HepG2 (cell line): ENCODE results near the gene OSBPL10.

ENCODE experiments used
- CTCF ChIP-seq: sonication (generic); formaldehyde crosslinking; IDR thresholded peaks from 2 replicates; pipeline ENCODE4 v1.5.0; 2020; ENCODE audit warnings: mild to moderate bottlenecking, missing genetic modification reagents, moderate library complexity
- ESRRA ChIP-seq: sonication (generic); formaldehyde crosslinking; IDR thresholded peaks from 2 replicates; pipeline ENCODE4 v1.5.1; 2020; ENCODE audit warnings: mild to moderate bottlenecking, low read depth, missing genetic modification reagents
- FOXM1 ChIP-seq: sonication (generic); formaldehyde crosslinking; IDR thresholded peaks from 2 replicates; pipeline ENCODE4 v1.5.0; 2020; ENCODE audit warnings: missing genetic modification reagents
- GABPA ChIP-seq, 2 experiments: IDR thresholded peaks; 2 replicates each; pipeline ENCODE4 v1.6.1; 2011 to 2016; ENCODE audit warnings: low read depth in 2 of 2, low read length in 1 of 2, missing biosample characterization in 1 of 2, missing genetic modification characterization in 1 of 2
- KAT7 ChIP-seq: IDR thresholded peaks from 2 replicates; pipeline ENCODE4 v1.6.1; 2018; ENCODE audit warnings: borderline replicate concordance, missing compliant biosample characterization
- NFIC ChIP-seq: IDR thresholded peaks from 2 replicates; pipeline ENCODE4 v1.6.1; 2012; ENCODE audit warnings: mild to moderate bottlenecking, low read length, inconsistent platforms
- POLR2A ChIP-seq, 2 experiments: IDR thresholded peaks; 2 replicates each; pipeline ENCODE4 v1.6.1; 2011; ENCODE audit warnings: low read depth in 2 of 2, low read length in 2 of 2, mild to moderate bottlenecking in 1 of 2, moderate library complexity in 1 of 2; ENCODE audit not compliant: insufficient read depth in 1 of 2
- RERE ChIP-seq: IDR thresholded peaks from 2 replicates; pipeline ENCODE4 v1.6.1; 2016; ENCODE audit warnings: low read depth, missing genetic modification reagents, missing compliant biosample characterization
- ZBTB10 ChIP-seq: sonication (generic); formaldehyde crosslinking; IDR thresholded peaks from 2 replicates; pipeline ENCODE4 v1.4.0; 2020; ENCODE audit warnings: missing genetic modification reagents, borderline replicate concordance
- ZBTB21 ChIP-seq: sonication (generic); formaldehyde crosslinking; IDR thresholded peaks from 2 replicates; pipeline ENCODE4 v1.4.0; 2020; ENCODE audit warnings: missing genetic modification reagents
- ZBTB8A ChIP-seq: sonication (generic); formaldehyde crosslinking; IDR thresholded peaks from 2 replicates; pipeline ENCODE4 v1.4.0; 2020; ENCODE audit warnings: mild to moderate bottlenecking, low read depth, missing genetic modification reagents, borderline replicate concordance
- ZNF276 ChIP-seq: sonication (generic); formaldehyde crosslinking; IDR thresholded peaks from 2 replicates; pipeline ENCODE4 v1.4.0; 2020; ENCODE audit warnings: mild to moderate bottlenecking, low read depth, missing genetic modification reagents
- ZNF280D ChIP-seq: sonication (generic); formaldehyde crosslinking; IDR thresholded peaks from 2 replicates; pipeline ENCODE4 v1.5.1; 2020; ENCODE audit warnings: mild to moderate bottlenecking, missing genetic modification reagents
- ZNF878 ChIP-seq: sonication (generic); formaldehyde crosslinking; IDR thresholded peaks from 2 replicates; pipeline ENCODE4 v1.8.1; 2023; ENCODE audit warnings: mild to moderate bottlenecking, missing genetic modification reagents, moderate library complexity

GRCh38 chr3:31879365-31879764 is 101.7 kb downstream of the OSBPL10 start:
- TF ChIP-seq ZBTB10 (no peak), GABPA (IDR thresholded peaks at IDR 0.05; ENCODE audit: low read depth, low read length) (no peak), GABPA (CRISPR knock-in tag; IDR thresholded peaks at IDR 0.05; ENCODE audit: low read depth) (no peak), ZNF276 (no peak), NFIC (no peak), RERE (no peak), POLR2A (IDR thresholded peaks at IDR 0.05; ENCODE audit: insufficient read depth in 1 of 2, low read depth in 2 of 2, low read length in 2 of 2) (no peak), ZBTB8A (no peak), ZBTB21 (CRISPR knock-in tag) (no peak), KAT7 (CRISPR knock-in tag) (no peak), CTCF (CRISPR knock-in tag) (no peak), FOXM1 (CRISPR knock-in tag) (no peak), ZNF878 (CRISPR knock-in tag) (no peak), ESRRA (CRISPR knock-in tag) (no peak), ZNF280D (no peak)
